NCI-H345 treated with DMSO at 0.1 percent for 48 hours (cell line): ENCODE measurements around the gene GOLGA6L10.
"Not testable (repeated sequence)": the region's sequence is repeated elsewhere in the genome, so short reads cannot be mapped to it uniquely, and the experiment has no call there.

Source experiments
- DNase-seq: peaks from one replicate; lab custom pipeline; 2025; ENCODE audit not compliant: unreplicated experiment; lab: John Stamatoyannopoulos, UW

The GOLGA6L10 gene

GRCh38 chr15:82343851-82344250, 5.4 kb downstream of the GOLGA6L10 start:
- not testable (repeated sequence) for DNase-seq

GRCh38 chr15:82342632-82343374, 6.5 kb downstream of the GOLGA6L10 start:
- not testable (repeated sequence) for DNase-seq

GRCh38 chr15:82338573-82338972, 10.7 kb downstream of the GOLGA6L10 start:
- not testable (repeated sequence) for DNase-seq

- DNase-seq: not testable (repeated sequence)
Measured at GRCh38 chr15:82338053-82338452, 11.2 kb downstream of the GOLGA6L10 start.

GRCh38 chr15:82337051-82337450, 12.2 kb downstream of the GOLGA6L10 start:
- not testable (repeated sequence) for DNase-seq

- not testable (repeated sequence) for DNase-seq
Measured at GRCh38 chr15:82336180-82336647, 13.1 kb downstream of the GOLGA6L10 start.

GRCh38 chr15:82335006-82335405, 14.3 kb downstream of the GOLGA6L10 start:
- not testable (repeated sequence) for DNase-seq

- DNase-seq: not testable (repeated sequence)
Measured at GRCh38 chr15:82334554-82334932, 14.7 kb downstream of the GOLGA6L10 start.

- DNase-seq: not testable (repeated sequence)
Measured at GRCh38 chr15:82333603-82334553, 15.4 kb downstream of the GOLGA6L10 start.

GRCh38 chr15:82332711-82333602, 16.3 kb downstream of the GOLGA6L10 start:
- not testable (repeated sequence) for DNase-seq

GRCh38 chr15:82331576-82332304, 17.5 kb downstream of the GOLGA6L10 start:
- not testable (repeated sequence) for DNase-seq

- DNase-seq: not testable (repeated sequence)
Measured at GRCh38 chr15:82330921-82331320, 18.4 kb downstream of the GOLGA6L10 start.

GRCh38 chr15:82329039-82329438, 20.2 kb downstream of the GOLGA6L10 start:
- DNase-seq: not testable (repeated sequence)

- DNase-seq: not testable (repeated sequence)
Measured at GRCh38 chr15:82327372-82327771, 21.9 kb downstream of the GOLGA6L10 start.

- not testable (repeated sequence) for DNase-seq
Measured at GRCh38 chr15:82326896-82327295, 22.4 kb downstream of the GOLGA6L10 start.

GRCh38 chr15:82325646-82326045, 23.6 kb downstream of the GOLGA6L10 start:
- not testable (repeated sequence) for DNase-seq

- not testable (repeated sequence) for DNase-seq
Measured at GRCh38 chr15:82324831-82325230, 24.4 kb downstream of the GOLGA6L10 start.

- not testable (repeated sequence) for DNase-seq
Measured at GRCh38 chr15:82322488-82322887, 26.8 kb downstream of the GOLGA6L10 start.

GRCh38 chr15:82320861-82321260, 28.4 kb downstream of the GOLGA6L10 start:
- DNase-seq: not testable (repeated sequence)
